ENCODE results near the gene SOHLH1.

SOHLH1 gene

GRCh38 chr9:135699440-135699839, at the start of gene SOHLH1:
SOHLH1 (minus strand) TSS chr9:135699481; CDS start chr9:135699467, 14 bp downstream.
- no peak for DNase-seq

DNA sequence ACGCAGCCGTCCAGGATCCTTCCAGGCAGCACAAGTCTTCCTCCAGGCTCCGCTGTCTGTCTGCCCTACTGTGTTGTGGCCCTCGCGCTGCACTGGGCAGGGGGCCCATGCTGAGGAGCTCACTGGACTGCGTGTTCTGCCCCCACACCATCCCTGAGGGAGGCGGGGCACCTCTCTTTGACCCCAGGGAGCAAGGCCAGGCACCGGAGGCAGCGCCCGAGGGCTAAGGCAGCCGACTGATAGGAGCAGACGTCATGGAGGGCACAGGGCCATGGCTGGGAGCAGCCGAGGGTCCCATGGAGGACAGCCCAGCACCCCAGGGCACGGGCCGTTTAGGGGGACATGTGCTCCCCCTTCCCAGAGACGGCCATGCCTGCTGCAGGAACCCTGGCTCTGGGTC, 49.4 kb upstream of the SOHLH1 start:
- DNase-seq, result no peak

DNA sequence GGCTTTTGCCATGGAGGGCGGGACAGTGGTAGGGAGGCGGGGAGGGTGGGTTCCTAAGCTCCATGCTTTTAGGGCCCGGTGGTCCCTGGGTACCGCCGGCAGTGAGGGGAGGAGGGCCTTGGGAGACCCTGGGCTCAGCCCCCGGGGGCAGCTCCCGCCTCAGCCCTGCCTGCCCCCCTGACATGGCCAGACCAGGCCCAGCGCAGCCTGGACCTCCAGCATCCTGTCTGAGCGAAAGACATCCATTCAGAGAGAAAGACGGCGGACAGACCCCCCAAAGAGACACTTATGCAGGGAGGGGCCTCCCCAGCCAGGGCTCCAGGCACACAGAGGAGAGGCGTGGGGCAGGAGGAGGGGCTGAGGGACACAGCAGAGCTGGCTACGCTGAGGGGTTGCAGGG, 48.0 kb upstream of the SOHLH1 start:
- DNase-seq, result no peak

- DNase-seq, result no peak
Observed at GRCh38 chr9:135746565-135746964, 47.3 kb upstream of the SOHLH1 start.

GRCh38 chr9:135745686-135746324, 46.5 kb upstream of the SOHLH1 start:
- DNase-seq, result no peak

DNA sequence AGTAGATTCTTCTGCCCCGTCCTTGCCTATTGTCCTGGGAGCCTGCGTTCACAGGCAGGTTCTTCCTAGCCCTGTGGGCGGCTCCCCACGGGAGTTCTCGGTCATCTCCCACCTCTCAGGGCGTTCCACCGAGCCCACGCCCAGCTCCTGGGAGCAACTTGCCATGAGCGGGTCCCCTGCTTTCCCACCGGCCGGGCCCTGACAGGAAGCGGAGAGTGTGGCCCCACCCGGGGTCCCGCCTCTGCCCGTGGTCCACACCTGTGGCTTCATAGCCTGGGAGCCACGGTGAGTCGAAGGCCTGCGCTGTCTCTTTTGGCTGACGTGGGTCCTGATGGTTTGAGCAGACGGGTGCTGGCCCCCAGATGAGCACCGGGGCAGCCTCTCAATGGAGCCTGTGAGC, 45.9 kb upstream of the SOHLH1 start:
- no peak for DNase-seq

DNA sequence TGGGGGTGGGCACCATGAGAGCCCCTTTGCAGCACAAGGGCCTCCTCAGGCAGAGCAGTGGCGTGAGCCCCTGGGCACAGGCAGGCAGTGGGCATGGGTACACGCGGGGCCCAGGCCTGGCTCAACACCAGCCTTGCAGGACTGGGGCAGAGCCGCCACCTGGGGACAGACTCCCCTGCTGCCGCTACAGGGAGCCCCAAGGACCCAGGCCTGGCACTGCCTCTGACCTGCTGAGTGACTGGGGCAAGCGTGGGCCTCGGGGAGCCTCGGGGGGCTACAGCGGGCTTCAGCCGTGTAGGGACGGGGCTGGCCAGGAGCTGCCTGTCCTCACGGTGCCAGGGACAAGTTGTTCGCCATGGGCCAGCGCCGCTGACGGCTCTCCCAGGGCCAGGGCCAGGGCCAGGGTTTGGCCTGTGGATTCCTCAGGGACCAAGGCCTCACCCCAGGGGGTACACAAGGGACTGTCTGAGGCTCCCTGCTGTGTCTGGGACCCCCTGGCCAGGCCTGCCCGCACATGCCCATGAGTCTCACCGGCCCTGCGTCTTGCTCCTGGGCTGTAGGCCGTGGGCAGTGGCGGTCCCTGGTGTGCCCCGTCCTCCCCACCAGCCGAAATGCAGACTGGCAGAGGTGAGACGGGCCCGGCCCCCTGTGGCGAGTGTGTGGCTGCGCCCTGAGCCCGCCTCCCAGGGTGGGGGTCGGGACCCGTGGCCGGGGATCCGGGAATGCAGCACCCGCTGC, 45.2 kb upstream of the SOHLH1 start:
- DNase-seq, result no peak

- DNase-seq, result no peak
Observed at GRCh38 chr9:135743546-135744332, 44.5 kb upstream of the SOHLH1 start.

DNA sequence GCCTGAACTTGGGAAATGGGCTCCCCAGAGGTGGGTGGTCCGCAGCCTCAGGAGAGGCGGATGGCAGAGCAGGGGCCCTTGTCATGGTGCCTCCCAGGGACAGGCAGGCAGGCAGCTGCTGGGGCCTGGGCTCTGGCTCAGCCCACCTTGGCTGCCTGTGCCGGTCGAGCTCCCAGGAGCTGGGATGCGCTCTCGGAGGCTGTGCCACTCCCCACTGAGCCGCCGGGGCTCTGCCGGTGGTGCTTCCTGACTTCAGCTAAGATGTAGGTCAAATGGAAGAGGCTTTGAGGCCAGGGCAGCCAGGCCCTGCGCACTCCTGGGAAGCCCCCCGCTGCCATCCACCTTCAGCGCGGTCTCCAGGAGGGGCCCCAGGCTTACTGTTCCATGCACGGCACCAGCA, 43.7 kb upstream of the SOHLH1 start:
- no peak for DNase-seq

GRCh38 chr9:135741276-135742219, 42.3 kb upstream of the SOHLH1 start:
- no peak for DNase-seq

- DNase-seq, result no peak
Observed at GRCh38 chr9:135739271-135740220, 40.3 kb upstream of the SOHLH1 start.

DNA sequence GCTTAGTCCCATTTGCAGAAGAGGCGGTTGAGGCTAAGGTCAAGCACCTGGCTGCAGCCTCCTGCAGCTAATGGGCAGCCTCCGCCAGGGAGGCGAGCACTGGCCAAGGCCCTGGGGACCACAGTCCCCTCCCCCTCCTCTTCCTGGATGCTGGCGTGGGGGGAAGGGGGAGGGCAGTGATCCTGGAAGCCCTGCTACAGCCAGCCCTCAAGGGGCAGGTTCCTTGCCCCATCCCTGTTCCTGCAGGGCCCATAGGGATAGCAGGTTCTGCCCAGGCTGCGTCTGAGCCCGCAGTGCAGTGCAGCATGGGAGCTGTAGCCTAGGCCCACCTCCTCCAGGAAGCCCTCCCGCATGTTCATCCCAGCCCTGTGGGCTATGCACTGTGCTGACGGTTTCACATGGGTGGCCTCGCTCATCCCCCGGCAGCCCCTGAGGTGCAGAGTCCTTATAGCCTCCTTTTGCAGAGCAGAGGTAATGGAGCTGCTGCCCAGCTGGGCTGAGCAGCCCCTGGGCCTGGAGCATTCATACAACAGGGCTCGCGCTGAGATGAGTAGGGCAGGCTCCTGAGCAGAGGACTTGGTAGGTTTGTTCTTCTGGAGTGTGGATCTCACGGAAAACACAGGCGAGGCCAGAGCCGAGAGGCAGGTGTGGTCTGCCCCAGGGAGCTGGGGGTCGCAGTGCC, 38.7 kb upstream of the SOHLH1 start:
- no peak for DNase-seq

- no peak for DNase-seq
Observed at GRCh38 chr9:135736979-135737839, 37.9 kb upstream of the SOHLH1 start.

DNA sequence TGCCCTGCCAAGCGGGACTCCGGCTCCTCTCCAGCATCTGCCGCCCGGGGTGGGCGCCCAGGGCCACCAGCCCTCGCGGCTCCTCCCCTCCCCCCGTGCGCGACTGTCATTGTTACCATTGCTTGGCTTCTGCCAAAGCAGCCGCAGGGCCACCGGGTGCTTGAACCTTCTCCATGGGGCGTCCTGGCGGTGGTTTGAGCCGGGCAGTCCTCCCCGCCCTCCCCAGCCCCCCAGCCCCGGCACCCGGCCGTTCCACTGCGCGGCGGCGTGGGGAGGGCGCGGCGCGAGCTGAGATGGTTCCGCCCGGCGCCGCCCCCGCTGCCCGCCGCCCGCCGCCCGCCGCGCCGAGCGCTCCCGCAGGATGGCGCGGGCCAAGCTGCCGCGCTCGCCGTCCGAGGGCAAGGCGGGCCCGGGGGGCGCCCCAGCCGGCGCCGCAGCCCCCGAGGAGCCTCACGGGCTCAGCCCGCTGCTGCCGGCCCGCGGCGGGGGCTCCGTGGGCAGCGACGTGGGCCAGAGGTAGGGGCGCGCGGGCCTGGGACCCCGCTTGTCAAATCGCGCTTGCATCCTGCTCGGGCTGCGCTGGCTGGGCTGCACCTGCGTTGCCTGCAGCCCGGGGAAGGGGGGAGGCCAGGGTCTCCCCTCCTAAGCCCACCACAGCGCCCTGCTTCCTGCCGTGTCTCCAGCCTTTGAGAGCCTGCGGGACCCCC, 37.1 kb upstream of the SOHLH1 start:
- DNase-seq, result no peak

- DNase-seq, result no peak
Observed at GRCh38 chr9:135734616-135735144, 35.4 kb upstream of the SOHLH1 start.

- no peak for DNase-seq
Observed at GRCh38 chr9:135732569-135733257, 33.4 kb upstream of the SOHLH1 start.

DNA sequence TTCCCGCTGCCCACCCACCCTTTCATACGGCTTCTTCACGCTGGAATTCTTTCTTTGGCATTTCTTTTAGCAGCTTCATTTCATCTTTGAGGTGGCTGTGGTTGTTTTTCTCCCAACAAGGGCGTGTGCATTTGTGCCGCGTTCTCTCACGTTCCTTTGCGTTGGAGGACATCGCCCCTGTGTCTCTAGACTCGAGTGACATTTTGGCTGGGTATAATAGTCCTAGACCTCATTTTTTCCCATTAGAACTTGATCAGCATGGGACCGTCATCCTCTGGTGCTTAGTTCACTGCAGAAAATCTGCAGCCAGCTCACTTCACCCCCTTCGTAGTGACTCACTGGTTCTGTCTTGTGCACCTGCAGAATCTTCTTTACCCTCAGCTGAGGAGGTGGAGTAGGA, 32.2 kb upstream of the SOHLH1 start:
- no peak for DNase-seq

GRCh38 chr9:135729480-135729879, 30.2 kb upstream of the SOHLH1 start:
- DNase-seq, result no peak

All from NCI-H446 (cell line).